NAMALWA (cell line): ENCODE data around the gene CHMP2A.
"Not testable (repeated sequence)": the region's sequence is repeated elsewhere in the genome, so short reads cannot be mapped to it uniquely, and the experiment has no call there.

ENCODE experiments used
- DNase-seq: peaks from one replicate; pipeline ENCODE4 v3.0.0-alpha.2; 2015; ENCODE audit warnings: low spot score

The CHMP2A gene

DNA sequence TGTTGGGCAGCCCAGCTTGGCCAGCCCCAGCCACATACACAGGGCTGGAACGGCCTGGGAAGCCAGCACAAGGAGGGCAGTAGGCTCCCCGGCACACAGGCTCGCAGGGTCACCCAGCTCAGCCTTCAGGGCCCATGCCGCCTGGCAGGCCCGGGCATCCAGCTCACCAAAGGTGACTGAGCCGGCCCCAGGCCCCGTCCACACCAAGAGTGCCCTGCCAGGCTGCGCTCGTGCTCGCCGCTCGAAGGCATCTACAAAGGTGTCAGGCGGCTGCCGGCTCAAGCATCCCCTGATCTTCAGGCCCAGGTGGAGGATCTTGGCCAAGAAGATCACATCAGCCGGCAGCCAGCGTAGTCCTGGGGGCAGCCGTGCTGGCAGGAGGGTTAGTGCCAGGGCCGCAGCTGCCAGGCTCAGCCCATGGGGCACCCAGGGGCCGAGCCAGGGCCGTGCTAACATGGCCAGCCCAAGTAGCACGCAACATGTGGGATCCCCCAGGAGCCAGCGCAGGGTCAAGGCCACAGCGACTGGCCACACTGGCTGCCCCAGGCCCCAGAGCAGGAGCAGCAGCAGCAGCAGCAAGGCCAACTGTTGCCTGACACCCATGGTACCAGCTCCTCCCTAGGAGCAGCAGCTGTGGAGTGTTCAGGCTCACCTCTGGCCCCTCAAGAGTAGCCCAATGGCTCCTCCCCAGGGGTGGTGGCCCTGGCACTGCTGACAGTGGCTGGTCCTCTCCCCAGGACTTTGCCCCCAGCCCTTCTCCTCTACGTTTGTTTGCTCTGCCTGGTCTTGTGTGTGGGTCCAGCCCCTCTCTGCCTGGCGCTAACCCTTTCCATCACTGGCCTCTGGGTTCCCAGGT lies 43.3 kb downstream of the CHMP2A start, which contains the start of gene SLC27A5:
TSS of gene SLC27A5 (minus strand) at position 640 of the 856 bp plus-strand sequence. CDS start at position 603, 37 bp downstream.
- DNase-seq: no peak

DNA sequence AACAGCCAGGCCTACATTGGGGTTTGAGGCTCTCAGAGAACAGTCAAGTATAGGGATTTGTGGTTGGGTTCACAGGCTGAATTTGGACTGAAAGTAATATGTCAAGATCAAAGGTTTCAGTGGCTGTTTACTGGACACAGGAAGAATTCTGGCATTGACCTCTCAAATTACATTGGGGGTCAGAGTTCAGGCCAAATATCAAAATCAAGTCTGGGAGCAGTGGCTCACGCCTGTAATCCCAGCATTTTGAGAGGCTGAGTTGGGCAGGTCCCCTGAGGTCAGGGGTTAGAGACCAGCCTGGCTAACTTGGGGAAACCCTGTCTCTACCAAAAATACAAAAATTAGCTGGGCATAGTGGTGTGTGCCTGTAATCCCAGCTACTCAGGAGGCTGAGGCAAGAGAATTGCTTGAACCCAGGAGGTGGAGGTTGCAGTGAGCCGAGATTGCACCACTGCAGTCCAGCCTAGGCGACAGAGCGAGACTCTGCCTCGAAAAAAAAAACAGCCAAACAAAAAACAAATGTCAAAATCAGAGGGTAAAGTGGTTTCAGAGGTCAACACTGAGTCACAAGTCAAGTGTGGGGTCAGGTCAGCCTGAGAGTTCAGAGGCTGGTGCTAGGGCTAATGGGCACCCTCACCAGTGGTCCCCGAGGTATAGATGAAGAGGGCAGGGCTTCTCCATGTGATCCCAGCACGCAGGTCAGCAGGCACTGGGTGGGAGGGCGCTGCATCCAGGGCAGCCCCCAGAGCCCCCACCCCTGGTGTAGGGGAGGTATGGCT lies 44.6 kb downstream of the CHMP2A start:
- no peak for DNase-seq

DNA sequence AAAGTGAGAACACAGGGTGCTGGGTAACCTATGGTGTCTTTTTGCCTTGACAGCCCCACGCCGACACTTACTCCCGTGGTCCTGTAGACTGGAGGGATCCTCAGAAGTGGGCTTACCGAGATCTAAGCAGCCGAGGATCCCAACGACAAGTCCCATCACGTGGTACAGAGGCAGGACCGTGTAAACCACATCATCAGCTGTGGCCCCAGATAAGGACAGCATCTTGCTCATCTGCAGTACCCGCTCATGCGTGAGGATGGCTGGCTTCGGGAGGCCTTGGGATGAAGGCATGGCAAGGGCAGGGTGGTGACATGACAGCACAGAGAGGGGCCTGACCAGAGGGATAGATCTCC lies 45.2 kb downstream of the CHMP2A start:
- no peak for DNase-seq

DNA sequence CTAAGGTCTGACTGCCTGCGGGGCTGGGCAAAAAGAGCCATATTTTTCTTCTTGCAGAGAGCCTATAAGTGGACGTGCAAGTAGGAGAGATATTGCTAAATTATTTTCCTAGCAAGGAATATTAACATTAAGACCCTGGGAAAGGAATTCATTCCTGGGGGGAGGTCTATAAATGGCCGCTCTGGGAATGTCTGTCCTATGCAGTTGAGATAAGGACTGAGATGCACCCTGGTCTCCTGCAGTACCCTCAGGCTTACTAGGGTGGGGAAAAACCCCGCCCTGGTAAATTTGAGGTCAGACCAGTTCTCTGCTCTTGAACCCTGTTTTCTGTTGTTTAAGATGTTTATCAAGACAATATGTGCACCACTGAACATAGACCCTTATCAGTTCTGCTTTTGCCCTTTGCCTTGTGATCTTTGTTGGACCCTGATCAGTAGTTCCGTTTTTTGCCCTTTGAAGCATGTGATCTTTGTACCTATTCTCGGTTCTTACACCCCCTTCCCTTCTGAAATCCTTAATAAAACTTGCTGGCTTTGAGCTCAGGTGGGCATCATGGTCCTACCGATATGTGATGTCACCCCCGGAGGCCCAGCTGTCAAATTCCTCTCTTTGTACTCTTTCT lies 47.2 kb downstream of the CHMP2A start:
- DNase-seq: not testable (repeated sequence)
